SIG-M5 (cell line): ENCODE measurements around the gene PCYOX1L.

Source experiments
- DNase-seq: peaks from one replicate; lab custom pipeline; 2025; lab: John Stamatoyannopoulos, UW

The PCYOX1L gene

GRCh38 chr5:149367972-149368645, 10.3 kb downstream of the PCYOX1L start:
- no peak for DNase-seq

- no peak for DNase-seq
Measured at GRCh38 chr5:149370878-149371277, 13.0 kb downstream of the PCYOX1L start.

DNA sequence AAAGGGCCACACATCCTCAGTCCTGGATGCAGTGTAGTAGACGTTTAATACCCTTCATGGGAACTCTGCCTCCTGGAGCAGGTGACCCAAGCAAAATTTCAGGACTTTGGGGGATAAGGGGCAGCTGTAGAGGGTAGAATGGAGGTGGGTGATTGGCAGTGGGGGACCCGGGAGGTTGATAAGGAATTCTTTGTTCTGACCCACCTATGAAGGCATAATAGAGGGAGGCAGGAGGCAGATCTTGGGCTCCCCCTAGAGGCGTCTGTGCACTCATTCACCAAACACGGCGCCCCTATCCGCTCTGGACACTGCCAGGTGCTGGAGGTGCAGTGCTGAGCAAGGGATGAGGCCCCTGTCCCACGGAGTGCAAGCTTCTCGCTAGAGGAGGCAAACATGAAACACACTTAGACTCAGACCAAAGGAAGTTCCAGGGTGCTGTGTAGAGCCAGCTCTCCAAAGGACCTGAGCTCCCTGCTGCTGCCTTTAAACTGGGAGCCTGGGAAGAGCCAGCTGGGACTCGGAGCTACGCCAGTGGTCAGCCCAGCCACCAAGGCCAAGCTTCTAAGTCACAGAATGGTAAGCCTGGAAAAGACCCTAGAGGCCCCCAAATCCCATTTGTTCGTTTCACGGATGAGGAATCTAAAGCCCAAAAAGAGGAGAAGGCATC, 13.6 kb downstream of the PCYOX1L start:
- no peak for DNase-seq

- no peak for DNase-seq
Measured at GRCh38 chr5:149372076-149372795, 14.4 kb downstream of the PCYOX1L start.

DNA sequence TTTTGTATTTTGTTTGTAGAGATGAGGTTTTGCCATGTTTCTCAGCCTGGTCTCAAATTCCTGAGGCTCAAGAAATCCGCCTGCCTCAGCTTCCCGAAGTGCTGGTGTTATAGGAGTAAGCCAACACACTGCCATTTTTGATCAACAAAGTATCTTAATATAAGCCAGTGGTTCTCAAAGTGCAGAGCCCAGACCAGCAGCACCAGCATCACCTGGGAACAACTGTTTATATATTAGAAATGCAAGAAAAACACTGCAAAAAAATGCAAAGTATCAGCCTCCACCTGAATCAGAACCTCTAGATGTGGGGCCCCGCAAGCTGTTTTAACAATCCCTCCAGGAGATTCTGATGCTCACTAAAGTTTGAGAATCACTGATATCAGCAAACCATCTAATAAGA, 15.1 kb downstream of the PCYOX1L start:
- DNase-seq, result no peak

- DNase-seq, result no peak
Measured at GRCh38 chr5:149374303-149374702, 16.5 kb downstream of the PCYOX1L start.

DNA sequence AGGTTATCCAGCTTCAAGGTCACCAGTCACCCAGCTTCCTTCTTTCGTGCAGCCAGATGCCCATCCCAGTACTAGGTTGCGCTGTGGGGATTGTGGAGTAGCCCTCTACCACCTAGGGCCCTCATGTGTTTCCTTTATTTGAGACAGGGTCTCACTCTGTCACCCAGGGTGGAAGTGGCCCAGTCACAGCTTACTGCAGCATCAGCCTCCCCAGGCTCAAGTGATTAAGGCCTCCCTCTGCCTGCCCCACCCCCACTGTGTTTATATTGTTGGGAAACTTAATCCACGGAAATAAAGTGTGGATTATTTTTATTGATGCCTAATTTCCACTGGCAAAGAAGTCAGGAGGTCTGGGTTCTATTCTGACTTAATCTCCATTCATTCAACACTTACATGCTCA, 17.0 kb downstream of the PCYOX1L start:
- DNase-seq, result no peak

DNA sequence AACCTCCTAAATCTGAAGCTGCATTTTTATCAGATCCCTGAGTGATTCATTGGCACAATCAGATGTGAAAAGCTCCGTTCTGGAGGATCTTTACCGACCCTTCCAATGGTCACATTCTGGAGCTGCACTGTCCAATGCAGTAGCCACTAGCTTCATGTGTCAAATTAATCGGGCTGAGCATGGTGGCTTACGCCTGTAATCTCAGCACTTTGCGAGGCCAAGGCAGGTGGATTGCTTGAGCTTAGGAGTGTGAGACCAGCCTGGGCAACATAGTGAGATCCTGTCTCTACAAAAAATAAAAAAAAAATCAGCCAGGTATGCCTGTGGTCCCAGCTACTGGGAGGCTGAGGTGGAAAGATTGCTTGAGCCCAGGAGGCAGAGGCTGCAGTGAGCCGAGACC, 17.6 kb downstream of the PCYOX1L start:
- no peak for DNase-seq

- no peak for DNase-seq
Measured at GRCh38 chr5:149376104-149376503, 18.3 kb downstream of the PCYOX1L start.

- no peak for DNase-seq
Measured at GRCh38 chr5:149376711-149377447, 19.0 kb downstream of the PCYOX1L start.

DNA sequence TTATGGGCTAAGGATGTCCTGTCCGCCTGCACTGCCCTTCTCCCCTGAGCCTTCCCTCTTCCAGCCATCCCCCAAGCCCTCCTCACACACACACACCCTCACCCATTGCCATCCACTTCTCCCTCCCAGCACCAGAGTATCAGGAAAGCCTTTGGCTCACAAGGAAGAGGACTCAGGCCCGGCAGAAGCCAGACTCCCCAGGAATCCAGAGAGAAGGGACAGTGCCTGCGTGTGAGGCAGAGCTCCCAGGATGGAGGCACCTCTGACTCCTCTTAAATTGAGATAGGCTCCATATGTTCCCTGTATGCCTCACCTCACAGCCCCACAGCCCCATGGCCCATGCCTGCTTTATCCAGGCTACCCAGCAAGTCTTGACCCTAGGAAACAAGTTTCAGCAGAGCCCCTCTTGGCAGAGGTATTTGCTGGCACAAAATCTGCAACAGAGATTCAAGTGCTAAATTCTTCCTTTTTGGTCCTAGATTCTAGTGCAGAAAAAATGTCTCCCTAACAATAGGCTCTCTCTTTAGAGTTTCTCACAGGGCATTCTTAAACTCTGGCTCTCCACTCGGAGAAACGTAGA, 20.5 kb downstream of the PCYOX1L start:
- DNase-seq, result no peak

DNA sequence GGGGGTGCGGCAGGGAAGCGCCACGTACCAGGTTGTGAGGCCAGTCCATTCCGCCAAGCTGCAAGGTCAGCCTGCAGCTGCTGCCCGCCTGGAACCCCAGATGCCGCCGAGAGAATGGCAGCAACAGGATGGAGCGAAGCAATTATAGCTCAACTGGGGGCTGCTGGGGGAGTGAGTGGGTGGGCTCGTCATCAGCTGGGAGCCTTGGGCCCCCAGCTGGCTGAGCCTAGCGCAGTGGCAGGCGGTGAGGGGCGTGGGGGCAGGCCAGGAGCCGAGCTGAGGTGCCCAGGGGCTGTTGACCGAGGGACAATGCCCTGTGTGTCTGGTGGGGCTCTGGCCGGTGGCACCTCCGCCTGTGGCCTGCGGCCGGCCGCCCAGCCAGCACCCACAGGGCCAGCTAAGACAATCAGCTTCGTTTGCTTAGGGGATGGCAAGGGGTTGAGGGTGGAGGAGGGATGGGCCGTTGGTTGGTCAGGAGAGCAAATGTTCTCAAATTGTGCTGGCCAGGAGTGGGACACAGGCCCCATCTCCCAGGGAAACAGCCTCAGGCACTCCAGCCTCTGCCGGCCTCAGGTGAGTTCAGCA, 21.4 kb downstream of the PCYOX1L start, which contains the start of gene IL17B:
TSS of gene IL17B (minus strand) at position 116 of the 585 bp plus-strand sequence. CDS start at position 49, 67 bp downstream.
- no peak for DNase-seq

DNA sequence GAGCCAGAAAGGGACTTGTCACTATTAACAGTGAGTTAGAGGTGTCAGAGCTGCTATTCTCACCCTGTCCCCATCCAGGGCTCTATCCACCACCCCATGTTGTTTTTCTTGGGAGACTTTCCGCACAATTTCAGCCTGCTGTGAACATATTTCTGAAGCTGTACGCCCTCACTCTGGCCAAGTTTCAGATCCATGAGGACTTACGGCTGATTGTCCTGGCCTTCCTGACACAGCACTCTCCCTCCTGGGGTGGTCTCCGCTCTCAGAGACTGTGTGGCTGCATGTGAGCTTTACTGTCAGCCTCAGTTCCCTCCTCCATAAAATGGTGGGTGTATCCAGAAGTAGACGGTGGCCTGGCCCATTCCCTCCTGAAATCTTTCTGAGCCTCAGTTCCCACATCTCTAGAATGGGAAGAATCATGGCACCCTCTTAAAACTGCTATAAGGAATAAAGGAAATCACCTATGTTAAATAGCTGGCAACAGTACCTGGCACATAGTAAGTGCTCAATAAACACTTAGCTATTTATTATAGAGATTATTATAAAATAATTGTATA, 22.1 kb downstream of the PCYOX1L start:
- no peak for DNase-seq

- no peak for DNase-seq
Measured at GRCh38 chr5:149380466-149381121, 22.7 kb downstream of the PCYOX1L start.

DNA sequence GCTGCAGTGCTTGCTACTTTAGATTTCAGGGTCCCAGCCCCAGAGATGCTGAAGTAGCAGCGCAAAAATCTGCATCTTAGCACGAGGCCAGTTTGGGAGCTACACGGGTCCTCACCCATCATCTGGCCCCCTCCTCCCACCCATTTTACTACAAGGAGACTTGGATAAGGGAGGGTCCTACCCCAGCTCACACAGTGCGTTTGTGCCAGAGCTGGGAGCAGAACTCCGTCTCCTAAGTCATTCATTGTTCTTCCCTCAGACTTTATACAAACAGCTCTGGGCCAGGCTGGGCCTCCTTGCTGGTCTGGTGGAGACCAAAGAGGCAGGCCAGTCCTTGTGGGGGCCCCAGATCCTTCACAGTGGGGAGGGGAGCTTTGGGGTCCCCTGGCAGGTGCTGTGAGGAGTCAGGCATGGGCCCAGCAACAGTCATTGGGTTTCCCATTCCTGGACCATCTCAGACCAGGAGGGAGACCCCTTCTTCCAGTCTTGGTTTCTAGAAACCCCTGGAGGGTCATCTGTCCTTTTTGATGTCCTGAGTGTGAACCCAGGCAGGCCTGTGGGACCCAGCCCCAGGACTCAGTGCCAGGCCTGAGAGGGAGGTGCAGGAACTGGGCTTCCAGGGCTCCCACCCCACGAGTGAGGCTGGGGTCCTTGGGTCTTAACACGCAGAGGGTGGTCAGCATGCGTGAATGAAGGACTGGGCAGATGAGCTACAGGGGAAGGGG, 23.6 kb downstream of the PCYOX1L start:
- no peak for DNase-seq

DNA sequence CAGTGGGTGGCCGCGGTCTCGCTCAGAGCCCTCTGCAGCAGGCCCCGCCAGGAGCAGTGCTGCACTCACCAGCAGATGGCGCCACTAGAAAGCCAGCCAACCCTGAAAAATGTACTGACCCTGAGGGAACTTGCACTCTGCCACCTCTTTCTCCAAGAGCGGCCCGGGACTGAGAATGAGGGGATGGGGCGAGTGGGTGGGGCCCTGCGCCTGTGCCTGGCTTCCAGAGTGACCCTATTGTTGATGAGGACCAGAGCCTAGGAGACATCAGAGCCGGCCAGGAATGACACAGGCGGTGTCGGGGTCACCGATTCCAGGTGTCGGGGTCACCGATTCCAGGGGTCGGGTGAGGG, 24.1 kb downstream of the PCYOX1L start:
- DNase-seq, result no peak

GRCh38 chr5:149382517-149383220, 24.8 kb downstream of the PCYOX1L start:
- DNase-seq, result no peak

DNA sequence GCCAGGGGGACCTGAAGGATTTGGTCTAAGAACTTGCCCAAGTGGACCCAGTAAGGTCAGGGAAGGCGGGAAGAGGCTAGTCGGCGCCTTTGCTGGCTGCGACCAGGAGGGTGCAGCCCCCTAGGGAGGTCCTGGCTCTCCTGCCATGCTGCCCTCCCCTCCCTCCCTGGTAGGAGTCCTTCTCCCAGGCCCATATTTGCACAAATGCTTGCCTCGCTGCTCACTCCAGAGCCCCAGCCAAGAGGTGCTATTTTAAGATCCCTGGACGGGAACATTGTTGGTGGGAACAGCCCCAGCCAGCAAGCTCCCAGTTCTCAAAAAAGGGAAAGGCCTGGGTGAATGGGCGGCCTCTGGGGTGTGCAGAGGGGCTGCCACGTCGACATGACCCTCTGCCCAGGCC, 25.6 kb downstream of the PCYOX1L start:
- DNase-seq, result no peak

DNA sequence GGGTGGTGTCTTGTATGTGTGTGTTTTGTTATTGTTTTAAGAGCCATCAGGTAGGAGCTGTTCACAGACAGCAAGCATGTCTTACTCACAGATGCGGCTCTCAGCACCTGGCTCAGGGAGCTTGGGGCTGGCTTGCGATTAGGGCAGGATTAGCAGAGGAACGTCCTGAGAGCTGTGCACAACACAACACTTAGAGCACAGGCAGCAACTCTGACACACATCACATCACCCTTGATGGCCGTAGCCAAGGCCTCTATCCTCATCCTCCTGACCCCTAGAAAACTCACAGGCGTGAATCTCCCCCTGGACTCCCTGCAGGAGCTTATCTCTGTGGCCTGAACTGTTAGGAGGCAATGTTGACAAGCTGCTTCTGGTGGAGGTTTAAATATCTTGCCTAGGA, 28.3 kb downstream of the PCYOX1L start:
- DNase-seq, result no peak
